CD14-positive monocyte (primary cell): ENCODE results near the gene EIF1AD. TPM values are rescaled to one million over a fixed set of nuclear protein-coding genes. Genes with fewer than 3 reads are reported as not detected.

Source experiments
- DNase-seq, 3 donors: peaks; one replicate each; pipeline ENCODE4 v3.0.0-alpha.2; 2011 to 2022
- H2AFZ ChIP-seq: 2 replicates; pipeline ENCODE4 v1.6.0; 2012; ENCODE audit warnings: mild to moderate bottlenecking, low read depth, low read length, inconsistent platforms; ENCODE audit not compliant: insufficient read depth, poor library complexity, severe bottlenecking
- H3K27ac ChIP-seq, 2 donors: 1 replicate in 1 of 2; 2 replicates in 1 of 2; pipeline ENCODE4 v1.5.1; 2012 to 2013; ENCODE audit warnings: low read length in 2 of 2, control low read depth in 1 of 2, inconsistent platforms in 1 of 2, low read depth in 1 of 2, mild to moderate bottlenecking in 1 of 2
- H3K27me3 ChIP-seq, 2 donors: one replicate each; pipeline versions ENCODE4 v1.6.0 to v1.6.1; 2011 to 2013; ENCODE audit warnings: low read length in 2 of 2; ENCODE audit not compliant: control insufficient read depth in 2 of 2, insufficient read depth in 2 of 2
- H3K36me3 ChIP-seq, 2 donors: replicated peaks in 1 of 2; 1 replicate in 1 of 2; 2 replicates in 1 of 2; pipeline versions ENCODE4 v1.5.1 to v1.6.1; 2012 to 2013; ENCODE audit warnings: low read length in 2 of 2, control low read depth in 1 of 2, inconsistent platforms in 1 of 2, mild to moderate bottlenecking in 1 of 2; ENCODE audit not compliant: insufficient read depth in 2 of 2, control insufficient read depth in 1 of 2
- H3K4me1 ChIP-seq, 2 donors: 1 replicate in 1 of 2; 2 replicates in 1 of 2; pipeline versions ENCODE4 v1.5.1 to v1.6.1; 2012 to 2013; ENCODE audit warnings: low read length in 2 of 2, control low read depth in 1 of 2, inconsistent platforms in 1 of 2, mild to moderate bottlenecking in 1 of 2, moderate library complexity in 1 of 2; ENCODE audit not compliant: insufficient read depth in 2 of 2, control insufficient read depth in 1 of 2
- H3K4me2 ChIP-seq: replicated peaks from 2 replicates; pipeline ENCODE3; 2012; ENCODE audit warnings: low read length, moderate library complexity, mild to moderate bottlenecking; ENCODE audit not compliant: poor library complexity, severe bottlenecking; ENCODE audit errors: extremely low read depth
- H3K4me3 ChIP-seq, 3 experiments: fragments of 200-600 bp in 1 of 3; sonication (generic) in 1 of 3; replicated peaks in 1 of 3; 1 replicate in 2 of 3; 2 replicates in 1 of 3; pipeline ENCODE4 v1.5.1; 2011 to 2013; ENCODE audit warnings: low read length in 3 of 3, mild to moderate bottlenecking in 3 of 3, control low read depth in 2 of 3, low read depth in 2 of 3, inconsistent platforms in 1 of 3, moderate library complexity in 1 of 3
- H3K79me2 ChIP-seq: 2 replicates; pipeline ENCODE4 v1.6.0; 2012; ENCODE audit warnings: mild to moderate bottlenecking, control low read depth, inconsistent platforms, low read length, moderate library complexity; ENCODE audit not compliant: insufficient read depth
- H3K9ac ChIP-seq: 2 replicates; pipeline ENCODE4 v1.6.0; 2017; ENCODE audit warnings: low read length, mild to moderate bottlenecking; ENCODE audit not compliant: insufficient read depth, poor library complexity, severe bottlenecking
- H3K9me3 ChIP-seq, 2 donors: replicated peaks in 1 of 2; 1 replicate in 1 of 2; 2 replicates in 1 of 2; pipeline versions ENCODE4 v1.5.1 to v1.6.1; 2012 to 2013; ENCODE audit warnings: low read length in 2 of 2, control low read depth in 1 of 2; ENCODE audit not compliant: control insufficient read depth in 1 of 2, insufficient read depth in 1 of 2
- H4K20me1 ChIP-seq: 2 replicates; pipeline ENCODE4 v1.6.0; 2012; ENCODE audit warnings: mild to moderate bottlenecking, low read length, control low read depth, moderate library complexity; ENCODE audit not compliant: insufficient read depth
- H3K27ac Mint-ChIP-seq, 7 donors: one replicate each; pipeline ENCODE4 v1.8.0; 2020; ENCODE audit warnings: mild to moderate bottlenecking in 7 of 7, mixed read lengths in 7 of 7, moderate library complexity in 6 of 7, inconsistent platforms in 2 of 7
- H3K27me3 Mint-ChIP-seq, 3 donors: one replicate each; pipeline ENCODE4 v1.8.0; 2021 to 2022; ENCODE audit warnings: low read depth in 3 of 3, mild to moderate bottlenecking in 3 of 3, mixed read lengths in 3 of 3, moderate library complexity in 3 of 3, inconsistent platforms in 1 of 3
- H3K36me3 Mint-ChIP-seq, 2 donors: one replicate each; pipeline ENCODE4 v1.8.0; 2020; ENCODE audit warnings: mixed read lengths in 2 of 2, inconsistent platforms in 1 of 2, mild to moderate bottlenecking in 1 of 2
- H3K4me1 Mint-ChIP-seq: one replicate; pipeline ENCODE4 v1.8.0; 2020; ENCODE audit warnings: mild to moderate bottlenecking, mixed read lengths
- H3K4me3 Mint-ChIP-seq, 2 donors: one replicate each; pipeline ENCODE4 v1.8.0; 2020; ENCODE audit warnings: mild to moderate bottlenecking in 2 of 2, mixed read lengths in 2 of 2, moderate library complexity in 1 of 2
- H3K9me3 Mint-ChIP-seq, 7 donors: one replicate each; pipeline ENCODE4 v1.8.0; 2020 to 2022; ENCODE audit warnings: mixed read lengths in 7 of 7, mild to moderate bottlenecking in 6 of 7, moderate library complexity in 6 of 7, inconsistent platforms in 2 of 7
- WGBS: methylation state at CpG from one replicate; pipeline ENCODE4 v1.1.5; 2013; ENCODE audit warnings: missing lambda C conversion rate; ENCODE audit not compliant: insufficient coverage; 5-methylcytosine and 5-hydroxymethylcytosine counted together
- intact Hi-C, 2 donors: fragments of 100-400 bp; cut with micrococcal nuclease; formaldehyde crosslinking; loops; one replicate each; pipeline versions ENCODE4 v1.15.0 to v1.15.1; 2023
- polyA plus RNA-seq, 3 donors: library from polyadenylated mRNA; depleted of rRNA in 1 of 3; unstranded in 2 of 3; stranded (reverse) in 1 of 3; fragments of 300-500 nt in 2 of 3; fragments of >200 nt in 1 of 3; fragmentation: Illumina TruSeq in 2 of 3; gene quantifications; 1 replicate in 2 of 3; 2 replicates in 1 of 3; pipeline ENCODE4 v1.2.3, GENCODE V29; 2012 to 2021
- TF ChIP-seq, protein P1 (sequence below): fragments of 200-600 bp; IDR thresholded peaks from one replicate; pipeline ENCODE4 v1.8.0; 2022; ENCODE audit warnings: antibody characterized with exemption, mild to moderate bottlenecking

Gene EIF1AD
- polyA plus RNA-seq, 3 donors = 16.4 to 23.1 (median 18.2) TPM

DNA sequence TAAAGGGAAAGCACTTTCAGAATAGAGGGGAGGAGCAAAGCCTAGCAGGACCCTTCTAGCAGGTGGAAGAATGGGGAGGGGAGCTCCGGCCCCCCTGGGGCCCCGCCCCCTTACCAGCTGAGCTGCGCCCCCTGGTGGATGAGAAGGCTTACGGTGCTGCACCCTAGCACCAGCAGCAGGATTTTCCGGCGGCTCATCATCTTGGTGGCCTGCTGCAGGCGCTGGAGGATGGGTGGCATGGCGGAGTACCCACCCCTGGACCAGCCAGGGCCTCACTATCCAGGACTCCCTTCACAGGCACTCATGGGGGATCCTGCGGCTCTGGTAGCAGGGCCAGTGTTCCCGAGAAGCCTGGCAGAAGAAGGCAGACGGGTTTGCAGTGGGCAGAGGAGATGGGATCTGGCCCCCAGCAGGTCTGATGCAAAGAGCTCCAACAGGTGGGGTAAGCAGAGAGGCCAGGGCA is 43.3 kb upstream of the EIF1AD start:
- H2AFZ ChIP-seq = no peak overlapping the region
- intact Hi-C loops = no loop called here
- no peaks in the 10 kb centered on the region for H4K20me1 ChIP-seq
- no peaks in the 10 kb centered on the region for H3K36me3 ChIP-seq
- peak overlapping the region; percentile 16 for H3K4me2 ChIP-seq
- peaks cover 2 to 19% of the 10 kb centered on the region in 2 donors for H3K27me3 ChIP-seq
- H3K79me2 ChIP-seq = no peaks in the 10 kb centered on the region
- peaks cover 0 to 8% (median 0%) of the 10 kb centered on the region in 7 donors for H3K9me3 Mint-ChIP-seq
- H3K4me3 ChIP-seq = no peak overlapping the region
- no peak overlapping the region for H3K4me3 Mint-ChIP-seq
- no peak overlapping the region for H3K9ac ChIP-seq
- no peaks in the 10 kb centered on the region for H3K4me1 ChIP-seq
- peaks cover 9% of the 10 kb centered on the region for H3K4me1 Mint-ChIP-seq
- H3K9me3 ChIP-seq = no peaks in the 10 kb centered on the region
- 28% methylated on average over 9 of the region's 11 CpGs for WGBS
- H3K27me3 Mint-ChIP-seq = peaks cover 18 to 37% (median 29%) of the 10 kb centered on the region in 3 donors
- peak; percentile 62 to 78 (median 70) for DNase-seq
- H3K27ac ChIP-seq = no peak overlapping the region
- no peak overlapping the region for H3K27ac Mint-ChIP-seq
- TF ChIP-seq, protein P1, sequence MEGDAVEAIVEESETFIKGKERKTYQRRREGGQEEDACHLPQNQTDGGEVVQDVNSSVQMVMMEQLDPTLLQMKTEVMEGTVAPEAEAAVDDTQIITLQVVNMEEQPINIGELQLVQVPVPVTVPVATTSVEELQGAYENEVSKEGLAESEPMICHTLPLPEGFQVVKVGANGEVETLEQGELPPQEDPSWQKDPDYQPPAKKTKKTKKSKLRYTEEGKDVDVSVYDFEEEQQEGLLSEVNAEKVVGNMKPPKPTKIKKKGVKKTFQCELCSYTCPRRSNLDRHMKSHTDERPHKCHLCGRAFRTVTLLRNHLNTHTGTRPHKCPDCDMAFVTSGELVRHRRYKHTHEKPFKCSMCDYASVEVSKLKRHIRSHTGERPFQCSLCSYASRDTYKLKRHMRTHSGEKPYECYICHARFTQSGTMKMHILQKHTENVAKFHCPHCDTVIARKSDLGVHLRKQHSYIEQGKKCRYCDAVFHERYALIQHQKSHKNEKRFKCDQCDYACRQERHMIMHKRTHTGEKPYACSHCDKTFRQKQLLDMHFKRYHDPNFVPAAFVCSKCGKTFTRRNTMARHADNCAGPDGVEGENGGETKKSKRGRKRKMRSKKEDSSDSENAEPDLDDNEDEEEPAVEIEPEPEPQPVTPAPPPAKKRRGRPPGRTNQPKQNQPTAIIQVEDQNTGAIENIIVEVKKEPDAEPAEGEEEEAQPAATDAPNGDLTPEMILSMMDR = peak; percentile 97
- peaks cover 0 to 6% of the 10 kb centered on the region in 2 donors for H3K36me3 Mint-ChIP-seq

DNA sequence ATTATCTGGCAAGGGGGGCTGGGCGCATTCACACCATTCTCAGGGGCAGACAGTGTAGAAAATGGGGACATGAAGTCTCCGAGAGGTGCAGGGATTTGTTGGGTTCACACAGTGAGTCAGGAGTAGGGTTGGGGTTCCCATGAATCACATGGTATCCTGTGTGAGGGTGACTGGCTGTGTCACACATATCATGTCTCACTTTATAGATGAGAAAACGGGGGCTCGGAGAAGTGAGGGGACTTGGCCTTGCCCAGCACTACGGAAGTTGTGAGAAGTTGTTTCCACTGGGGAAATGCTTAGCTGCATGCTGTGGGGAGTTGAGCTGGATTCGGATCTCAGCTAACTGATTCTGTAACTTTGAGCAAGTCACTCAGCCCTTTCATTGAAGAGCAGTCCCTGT is 42.8 kb upstream of the EIF1AD start:
- Histone ChIP-seq H3K36me3 (no peaks in the 10 kb centered on the region), H3K9ac (no peak overlapping the region), H3K27me3 (peaks cover 2 to 19% of the 10 kb centered on the region in 2 donors), H3K4me1 (no peaks in the 10 kb centered on the region), H3K9me3 (no peaks in the 10 kb centered on the region), H4K20me1 (no peaks in the 10 kb centered on the region), H3K27ac (no peak overlapping the region), H2AFZ (no peak overlapping the region), H3K4me3 (no peak overlapping the region), H3K4me2 (peak overlapping the region; percentile 16), H3K79me2 (no peaks in the 10 kb centered on the region)
- Mint-ChIP-seq H3K27me3 (peaks cover 18 to 36% (median 29%) of the 10 kb centered on the region in 3 donors), H3K4me1 (peaks cover 9% of the 10 kb centered on the region), H3K27ac (peak overlapping the region in 1 of 7 donors; percentile 69), H3K4me3 (no peak overlapping the region), H3K9me3 (peaks cover 0 to 8% (median 0%) of the 10 kb centered on the region in 7 donors), H3K36me3 (peaks cover 0 to 6% of the 10 kb centered on the region in 2 donors)
- DNase-seq = peak in 2 of 3 donors; percentile 22 to 69
- 45% methylated on average over 4 of the region's 6 CpGs for WGBS
- TF ChIP-seq, protein P1 = no peak
- intact Hi-C loops = no loop called here
